GM13976 (cell line): ENCODE measurements around the gene SPACA6.
"Not testable (repeated sequence)": the region's sequence is repeated elsewhere in the genome, so short reads cannot be mapped to it uniquely, and the experiment has no call there.

Source experiments
- DNase-seq: peaks from one replicate; pipeline ENCODE4 v3.0.0; 2012; ENCODE audit warnings: low spot score
- in situ Hi-C: fragments of 300-500 bp; cut with MboI; formaldehyde crosslinking; loops from one replicate; pipeline ENCODE4 v1.12.0; 2022; ENCODE audit warnings: low sequenced_read_pairs, mixed read lengths, inconsistent platforms; ENCODE audit not compliant: unreplicated experiment
- TF ChIP-seq, protein P1 (sequence below): IDR thresholded peaks from 2 replicates; pipeline ENCODE4 v1.5.1; 2012; ENCODE audit warnings: borderline replicate concordance, mild to moderate bottlenecking; ENCODE audit not compliant: insufficient read depth; ENCODE audit errors: extremely low read depth, missing control alignments, control extremely low read depth

SPACA6 gene

DNA sequence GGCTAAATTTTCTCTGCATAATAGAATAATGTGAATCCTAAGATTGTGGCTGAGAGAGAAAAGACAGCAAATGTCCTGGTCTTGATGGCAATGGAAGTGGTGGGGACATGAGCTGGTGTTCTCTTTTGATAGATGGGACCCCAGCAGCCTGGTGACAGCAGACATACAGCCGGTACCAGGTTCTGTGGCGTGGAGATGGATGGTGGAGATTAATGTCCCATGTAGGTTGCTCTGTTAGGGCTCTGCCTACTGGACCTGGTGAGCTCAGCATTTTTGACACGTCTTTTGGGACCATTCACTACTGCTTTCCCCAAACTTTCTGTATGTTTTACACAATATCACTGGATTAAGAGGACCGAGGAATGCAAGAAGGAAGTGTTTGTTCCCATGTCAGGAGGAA is 38.3 kb upstream of the SPACA6 start:
- DNase-seq: no peak
- in situ Hi-C loops: loop anchor here (5.0 to 25.0 kb wide), 3 partner anchors 182 to 492 kb away; partner anchors contain the start of gene VSIG10L
- TF ChIP-seq, protein P1, sequence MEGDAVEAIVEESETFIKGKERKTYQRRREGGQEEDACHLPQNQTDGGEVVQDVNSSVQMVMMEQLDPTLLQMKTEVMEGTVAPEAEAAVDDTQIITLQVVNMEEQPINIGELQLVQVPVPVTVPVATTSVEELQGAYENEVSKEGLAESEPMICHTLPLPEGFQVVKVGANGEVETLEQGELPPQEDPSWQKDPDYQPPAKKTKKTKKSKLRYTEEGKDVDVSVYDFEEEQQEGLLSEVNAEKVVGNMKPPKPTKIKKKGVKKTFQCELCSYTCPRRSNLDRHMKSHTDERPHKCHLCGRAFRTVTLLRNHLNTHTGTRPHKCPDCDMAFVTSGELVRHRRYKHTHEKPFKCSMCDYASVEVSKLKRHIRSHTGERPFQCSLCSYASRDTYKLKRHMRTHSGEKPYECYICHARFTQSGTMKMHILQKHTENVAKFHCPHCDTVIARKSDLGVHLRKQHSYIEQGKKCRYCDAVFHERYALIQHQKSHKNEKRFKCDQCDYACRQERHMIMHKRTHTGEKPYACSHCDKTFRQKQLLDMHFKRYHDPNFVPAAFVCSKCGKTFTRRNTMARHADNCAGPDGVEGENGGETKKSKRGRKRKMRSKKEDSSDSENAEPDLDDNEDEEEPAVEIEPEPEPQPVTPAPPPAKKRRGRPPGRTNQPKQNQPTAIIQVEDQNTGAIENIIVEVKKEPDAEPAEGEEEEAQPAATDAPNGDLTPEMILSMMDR: no peak

DNA sequence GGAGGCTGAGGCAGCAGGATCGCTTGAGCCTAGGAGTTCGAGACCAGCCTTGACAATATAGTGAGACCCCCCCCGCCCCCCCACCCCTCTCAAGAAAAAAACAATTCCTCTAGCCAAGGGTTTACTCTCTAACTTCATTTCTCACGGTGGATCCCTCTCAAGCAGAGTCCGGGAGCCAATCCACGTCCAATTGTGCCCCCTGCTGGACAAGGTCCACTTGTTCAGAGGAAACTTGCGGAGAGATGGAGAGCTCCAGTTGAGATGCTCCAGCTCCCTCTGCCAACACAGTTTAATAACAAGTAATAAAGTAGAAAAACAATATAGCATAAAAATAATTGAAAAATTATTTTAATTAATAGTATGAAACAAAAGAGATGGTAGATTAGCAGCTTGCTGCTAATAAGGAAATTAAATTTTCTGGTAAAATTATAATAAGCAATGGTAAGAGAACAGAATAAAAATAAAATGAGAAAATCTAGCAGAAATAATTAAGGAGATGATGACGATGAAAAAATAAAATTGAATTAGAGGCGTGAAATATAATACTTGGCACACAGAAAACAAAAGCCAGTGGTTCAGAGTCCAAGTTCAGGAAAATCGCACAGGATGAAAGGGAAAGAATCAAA is 32.0 kb upstream of the SPACA6 start:
- in situ Hi-C loops: loop anchor here (25.0 kb wide), 2 partner anchors 324 to 499 kb away; partner anchors contain the start of gene VSIG10L
- TF ChIP-seq, protein P1: peak; percentile 60
- peak; percentile 67 for DNase-seq

DNA sequence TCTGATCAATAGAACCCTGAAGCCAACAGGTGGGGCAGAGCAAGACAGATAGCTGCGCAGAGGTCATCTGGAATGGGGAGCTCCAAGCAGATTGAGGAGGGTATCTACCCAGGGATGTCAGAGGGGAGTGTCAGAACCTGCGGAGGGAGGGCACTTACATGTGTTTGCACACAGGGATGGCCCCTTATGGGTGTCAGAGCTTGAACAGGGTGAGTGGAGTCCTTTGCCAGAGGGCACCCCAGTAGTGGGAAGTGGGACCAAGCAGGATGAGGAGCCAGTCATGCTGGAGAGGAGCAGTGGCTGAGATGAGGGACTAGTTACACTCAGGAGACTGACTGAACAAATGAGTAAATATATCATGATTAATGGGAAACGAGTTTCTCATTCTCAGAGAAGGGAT is 29.5 kb upstream of the SPACA6 start:
- in situ Hi-C loops: loop anchor here (25.0 kb wide), 2 partner anchors 326 to 501 kb away; partner anchors contain the start of gene VSIG10L
- no peak for DNase-seq
- TF ChIP-seq, protein P1: no peak

DNA sequence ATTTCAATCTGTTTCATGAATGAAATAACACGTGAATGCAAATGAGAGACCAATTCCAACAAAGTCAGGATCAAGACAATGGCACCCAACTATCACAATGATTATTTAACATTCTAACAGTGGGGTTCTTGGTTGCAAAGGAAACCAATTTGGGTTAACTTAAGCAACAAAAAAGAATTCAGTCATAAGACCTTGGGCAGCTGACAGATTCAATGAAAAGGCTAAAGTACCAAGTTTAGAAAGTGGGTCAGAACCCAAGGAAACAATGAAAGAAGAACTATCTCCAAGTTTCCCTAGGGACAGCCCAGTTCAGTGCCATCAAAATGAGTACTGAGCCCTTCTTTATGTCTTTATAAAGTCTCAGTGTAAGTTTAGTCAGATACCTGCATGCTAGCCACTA is 29.0 kb upstream of the SPACA6 start:
- no peak for DNase-seq
- in situ Hi-C loops: loop anchor here (25.0 kb wide), 2 partner anchors 327 to 502 kb away; partner anchors contain the start of gene VSIG10L
- TF ChIP-seq, protein P1: no peak

DNA sequence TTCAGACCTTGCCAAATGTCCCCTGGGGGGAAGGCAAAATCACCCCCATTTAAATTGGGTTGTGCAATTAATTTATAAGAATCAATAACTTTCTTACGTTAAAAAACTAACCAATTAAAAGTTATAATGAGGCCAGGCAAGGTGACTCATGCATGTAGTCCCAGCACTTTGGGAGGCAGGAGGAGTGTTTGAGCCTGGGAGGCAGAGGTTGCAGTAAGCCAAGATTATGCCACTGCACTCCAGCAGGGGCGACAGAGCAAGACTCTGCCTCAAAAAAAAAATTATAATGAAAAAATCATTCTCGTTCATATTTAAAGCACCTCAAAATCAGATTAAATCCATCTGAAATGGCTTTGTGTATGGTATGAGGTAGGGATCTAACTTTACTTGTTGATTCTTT is 28.1 kb upstream of the SPACA6 start:
- in situ Hi-C loops: loop anchor here (25.0 kb wide), 2 partner anchors 328 to 503 kb away; partner anchors contain the start of gene VSIG10L
- no peak for DNase-seq
- TF ChIP-seq, protein P1: no peak

DNA sequence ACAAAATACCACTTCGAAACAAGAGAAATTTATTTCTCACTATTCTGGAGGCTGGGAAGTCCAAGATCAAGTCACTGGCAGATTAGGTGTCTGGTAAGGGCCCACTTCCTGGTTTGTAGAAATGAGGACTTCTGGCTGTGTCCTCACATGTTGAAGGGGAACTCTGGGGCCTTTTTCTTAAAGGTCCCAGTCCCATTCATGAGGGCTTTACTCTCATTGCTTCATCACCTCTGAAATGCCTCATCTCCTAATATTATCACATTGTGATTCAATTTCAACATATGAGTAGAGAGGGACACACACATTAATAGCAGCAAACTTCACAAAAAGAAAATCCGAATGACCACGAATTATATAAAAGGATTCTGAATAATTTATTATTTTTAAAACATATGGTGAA is 24.9 kb upstream of the SPACA6 start:
- DNase-seq: no peak
- in situ Hi-C loops: loop anchor here (25.0 kb wide), 2 partner anchors 331 to 506 kb away; partner anchors contain the start of gene VSIG10L

DNA sequence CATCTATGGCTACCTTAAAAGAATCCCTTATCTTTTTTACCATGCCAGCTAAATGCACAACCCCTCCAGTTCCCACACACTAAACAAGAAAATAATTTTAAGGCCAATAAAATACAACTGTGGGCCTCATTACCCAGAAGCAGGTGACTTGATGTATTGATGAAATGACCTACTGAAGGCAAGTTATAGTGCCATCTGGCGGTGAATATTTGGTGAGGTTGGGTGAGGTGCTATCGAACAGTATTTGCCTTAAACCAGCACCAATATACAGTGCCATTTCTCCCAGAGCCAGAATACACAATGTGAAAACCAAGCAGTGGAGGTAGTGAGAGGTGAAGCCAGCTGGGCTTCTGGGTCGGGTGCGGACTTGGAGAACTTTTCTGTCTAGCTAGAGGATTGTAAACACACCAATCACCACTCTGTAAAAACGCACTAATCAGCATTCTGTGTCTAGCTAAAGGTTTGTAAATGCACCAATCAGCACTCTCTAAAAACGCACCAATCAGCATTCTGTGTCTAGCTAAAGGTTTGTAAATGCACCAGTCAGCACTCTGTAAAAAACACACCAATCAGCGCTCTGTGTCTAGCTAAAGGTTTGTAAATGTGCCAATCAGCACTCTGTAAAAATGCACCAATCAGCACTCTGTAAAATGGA is 17.1 kb upstream of the SPACA6 start:
- in situ Hi-C loops, DNase-seq: not testable (repeated sequence)

More for the DNA sequence above, 24.9 kb upstream of the SPACA6 start:
- TF ChIP-seq, protein P1: no peak
